Astrocyte (in vitro differentiated cells and primary cell): ENCODE results near the gene GRM7. TPM values are rescaled to one million over a fixed set of nuclear protein-coding genes. Genes with fewer than 3 reads are reported as not detected.

Experiments
- DNase-seq: peaks from one replicate; pipeline ENCODE4 v3.0.0-alpha.2; 2010; ENCODE audit warnings: low read depth
- FAIRE-seq: peaks from 2 replicates; lab custom pipeline; 2011; peaks lifted over from hg19 to GRCh38; lab: Jason Lieb, UNC
- H2AFZ ChIP-seq: 2 replicates; pipeline ENCODE4 v1.6.0; 2012; ENCODE audit warnings: low read depth, low read length, inconsistent platforms
- H3K27ac ChIP-seq: 2 replicates; pipeline ENCODE4 v1.5.1; 2011; ENCODE audit warnings: low read depth, low read length, inconsistent platforms
- H3K27me3 ChIP-seq: 2 replicates; pipeline ENCODE4 v1.6.0; 2011; ENCODE audit warnings: low read length, inconsistent platforms; ENCODE audit not compliant: insufficient read depth
- H3K36me3 ChIP-seq: 2 replicates; pipeline ENCODE4 v1.5.1; 2011; ENCODE audit warnings: low read length, inconsistent platforms; ENCODE audit not compliant: insufficient read depth
- H3K4me1 ChIP-seq: 2 replicates; pipeline ENCODE4 v1.5.1; 2011; ENCODE audit warnings: low read length, inconsistent platforms; ENCODE audit not compliant: insufficient read depth
- H3K4me2 ChIP-seq: 2 replicates; pipeline ENCODE4 v1.6.0; 2012; ENCODE audit warnings: low read length, inconsistent platforms
- H3K4me3 ChIP-seq: 2 replicates; pipeline ENCODE4 v1.5.1; 2011; ENCODE audit warnings: low read depth, mild to moderate bottlenecking, low read length, inconsistent platforms; ENCODE audit not compliant: insufficient read depth
- H3K79me2 ChIP-seq: 2 replicates; pipeline ENCODE4 v1.6.0; 2012; ENCODE audit warnings: mild to moderate bottlenecking, low read length, inconsistent platforms; ENCODE audit not compliant: insufficient read depth
- H3K9ac ChIP-seq: 2 replicates; pipeline ENCODE4 v1.6.0; 2012; ENCODE audit warnings: mild to moderate bottlenecking, low read length, inconsistent platforms
- H3K9me3 ChIP-seq: 2 replicates; pipeline ENCODE4 v1.5.1; 2012; ENCODE audit warnings: low read depth, mild to moderate bottlenecking, low read length, inconsistent platforms; ENCODE audit not compliant: insufficient read depth
- H4K20me1 ChIP-seq: 2 replicates; pipeline ENCODE4 v1.6.0; 2012; ENCODE audit warnings: low read length, inconsistent platforms; ENCODE audit not compliant: insufficient read depth
- H3K27ac Mint-ChIP-seq: one replicate; pipeline ENCODE4 v1.8.0; 2021; ENCODE audit warnings: mild to moderate bottlenecking, mixed read lengths; ENCODE audit not compliant: unreplicated experiment
- H3K27me3 Mint-ChIP-seq: one replicate; pipeline ENCODE4 v1.8.0; 2021; ENCODE audit warnings: low read depth, mixed read lengths; ENCODE audit not compliant: unreplicated experiment
- H3K36me3 Mint-ChIP-seq: one replicate; pipeline ENCODE4 v1.8.0; 2021; ENCODE audit warnings: low read depth, mixed read lengths; ENCODE audit not compliant: unreplicated experiment
- H3K4me1 Mint-ChIP-seq: one replicate; pipeline ENCODE4 v1.8.0; 2021; ENCODE audit warnings: low read depth, mixed read lengths; ENCODE audit not compliant: unreplicated experiment
- H3K4me3 Mint-ChIP-seq: one replicate; pipeline ENCODE4 v1.8.0; 2021; ENCODE audit warnings: mild to moderate bottlenecking, moderate library complexity, mixed read lengths; ENCODE audit not compliant: unreplicated experiment
- H3K9me3 Mint-ChIP-seq: one replicate; pipeline ENCODE4 v1.8.0; 2021; ENCODE audit warnings: mild to moderate bottlenecking, mixed read lengths; ENCODE audit not compliant: unreplicated experiment
- EZH2 ChIP-seq: IDR thresholded peaks from 2 replicates; pipeline ENCODE4 v1.6.1; 2012; ENCODE audit warnings: mild to moderate bottlenecking, low read length, inconsistent platforms; ENCODE audit not compliant: insufficient read depth
- total RNA-seq: library from RNA; stranded (reverse); gene quantifications from 2 replicates; pipeline ENCODE4 v1.2.1, GENCODE V29; 2021
- TF ChIP-seq, protein P1 (sequence below): IDR thresholded peaks from 2 replicates; pipeline ENCODE4 v1.5.1; 2011; ENCODE audit warnings: low read depth, mild to moderate bottlenecking, inconsistent platforms, low read length, moderate library complexity; ENCODE audit not compliant: insufficient read depth

Gene GRM7
- total RNA-seq, 1 donor from 2014 or later = not detected

DNA sequence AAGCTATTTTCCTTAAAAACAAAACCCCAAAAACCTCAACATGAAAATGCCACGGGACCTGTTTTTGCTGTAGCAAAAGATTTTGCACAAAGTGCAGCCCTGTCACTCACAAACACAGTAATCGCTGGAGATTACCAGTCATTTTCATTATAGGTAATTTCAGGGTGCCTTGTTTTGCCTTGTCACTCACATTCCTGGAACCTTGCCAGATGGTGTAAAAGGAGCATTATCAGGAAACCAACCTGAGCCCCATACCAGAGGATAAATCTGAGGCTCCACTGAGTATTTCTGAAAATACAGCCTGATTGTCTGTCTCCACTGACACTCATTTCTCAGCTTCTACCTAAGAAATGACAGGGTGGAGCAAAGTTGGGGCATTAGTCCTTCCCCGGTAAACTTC lies 849.4 kb downstream of the GRM7 start:
- Mint-ChIP-seq H3K27me3 (no peaks in the 10 kb centered on the region), H3K4me1 (peaks cover 13% of the 10 kb centered on the region), H3K36me3 (no peaks in the 10 kb centered on the region), H3K4me3 (no peak overlapping the region), H3K9me3 (no peaks in the 10 kb centered on the region), H3K27ac (no peak overlapping the region)
- Histone ChIP-seq H3K4me2 (no peak overlapping the region), H4K20me1 (no peaks in the 10 kb centered on the region), H3K9me3 (no peaks in the 10 kb centered on the region), H3K27me3 (no peaks in the 10 kb centered on the region), H2AFZ (no peak overlapping the region), H3K79me2 (no peaks in the 10 kb centered on the region), H3K4me3 (no peak overlapping the region), H3K27ac (no peak overlapping the region), H3K4me1 (peaks cover 17% of the 10 kb centered on the region), H3K36me3 (no peaks in the 10 kb centered on the region), H3K9ac (no peak overlapping the region)
- peak; percentile 15 for DNase-seq
- TF ChIP-seq, protein P1, sequence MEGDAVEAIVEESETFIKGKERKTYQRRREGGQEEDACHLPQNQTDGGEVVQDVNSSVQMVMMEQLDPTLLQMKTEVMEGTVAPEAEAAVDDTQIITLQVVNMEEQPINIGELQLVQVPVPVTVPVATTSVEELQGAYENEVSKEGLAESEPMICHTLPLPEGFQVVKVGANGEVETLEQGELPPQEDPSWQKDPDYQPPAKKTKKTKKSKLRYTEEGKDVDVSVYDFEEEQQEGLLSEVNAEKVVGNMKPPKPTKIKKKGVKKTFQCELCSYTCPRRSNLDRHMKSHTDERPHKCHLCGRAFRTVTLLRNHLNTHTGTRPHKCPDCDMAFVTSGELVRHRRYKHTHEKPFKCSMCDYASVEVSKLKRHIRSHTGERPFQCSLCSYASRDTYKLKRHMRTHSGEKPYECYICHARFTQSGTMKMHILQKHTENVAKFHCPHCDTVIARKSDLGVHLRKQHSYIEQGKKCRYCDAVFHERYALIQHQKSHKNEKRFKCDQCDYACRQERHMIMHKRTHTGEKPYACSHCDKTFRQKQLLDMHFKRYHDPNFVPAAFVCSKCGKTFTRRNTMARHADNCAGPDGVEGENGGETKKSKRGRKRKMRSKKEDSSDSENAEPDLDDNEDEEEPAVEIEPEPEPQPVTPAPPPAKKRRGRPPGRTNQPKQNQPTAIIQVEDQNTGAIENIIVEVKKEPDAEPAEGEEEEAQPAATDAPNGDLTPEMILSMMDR = no peak
- no peak for TF ChIP-seq EZH2
- FAIRE-seq = no peak

DNA sequence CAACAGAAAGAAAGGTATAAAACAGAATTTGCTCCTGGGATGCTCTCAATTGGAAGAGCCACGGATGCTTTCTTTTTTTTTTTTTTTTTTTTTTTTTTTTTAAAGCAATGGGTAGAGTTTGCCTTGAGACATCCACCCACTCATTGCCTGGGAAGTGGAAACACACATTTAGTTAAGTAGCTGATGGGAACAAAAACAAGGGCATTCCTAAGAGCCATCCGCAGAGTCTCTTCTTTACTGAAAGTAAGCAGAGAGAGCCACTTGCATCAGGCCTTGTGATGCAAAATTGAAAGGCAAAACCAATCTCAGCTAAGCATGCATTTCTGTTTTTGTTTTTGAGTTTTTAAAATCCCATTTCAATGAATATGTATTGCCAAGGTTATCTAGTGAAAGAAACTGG lies 852.8 kb downstream of the GRM7 start:
- Histone ChIP-seq H3K9me3 (no peaks in the 10 kb centered on the region), H2AFZ (no peak overlapping the region), H3K36me3 (no peaks in the 10 kb centered on the region), H4K20me1 (no peaks in the 10 kb centered on the region), H3K79me2 (no peaks in the 10 kb centered on the region), H3K4me3 (no peak overlapping the region), H3K9ac (no peak overlapping the region), H3K4me1 (peaks cover 6% of the 10 kb centered on the region), H3K4me2 (no peak overlapping the region), H3K27ac (no peak overlapping the region), H3K27me3 (no peaks in the 10 kb centered on the region)
- Mint-ChIP-seq H3K27ac (no peak overlapping the region), H3K27me3 (peaks cover 3% of the 10 kb centered on the region), H3K4me3 (no peak overlapping the region), H3K9me3 (no peaks in the 10 kb centered on the region), H3K36me3 (no peaks in the 10 kb centered on the region), H3K4me1 (peaks cover 4% of the 10 kb centered on the region)
- DNase-seq (no peak), FAIRE-seq (no peak)
- TF ChIP-seq, protein P1 = no peak

DNA sequence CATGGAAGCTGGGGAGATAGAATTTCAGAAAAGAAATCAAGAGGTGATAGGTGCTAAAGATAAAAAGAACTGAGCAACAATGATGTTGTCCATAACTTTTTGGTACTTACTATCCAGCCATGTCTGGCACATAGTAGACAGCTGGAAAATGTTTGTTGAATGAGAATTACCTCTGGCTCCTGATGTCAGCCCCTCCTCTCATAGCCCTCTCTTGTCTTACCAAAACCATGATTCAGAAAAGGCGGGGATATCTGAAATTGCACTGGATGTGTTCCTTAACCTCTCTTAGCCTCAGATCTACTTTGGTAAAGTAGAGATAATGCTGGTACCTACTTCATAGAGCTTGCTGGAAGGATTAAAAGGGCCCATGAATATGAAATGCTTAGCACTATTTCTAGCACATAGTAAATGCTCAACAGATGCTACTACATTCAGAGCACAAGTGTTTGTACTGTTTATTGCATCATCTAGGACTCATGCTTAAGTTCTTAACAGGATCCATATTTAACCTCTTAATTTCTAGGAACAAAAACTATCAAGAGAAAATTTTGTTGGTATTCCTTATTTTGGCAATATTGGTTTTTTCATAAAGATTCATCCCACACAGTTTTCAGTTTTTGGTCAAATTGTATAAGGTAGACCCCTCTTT lies 859.9 kb downstream of the GRM7 start:
- Mint-ChIP-seq H3K4me3 (no peak overlapping the region), H3K27ac (no peak overlapping the region), H3K36me3 (no peaks in the 10 kb centered on the region), H3K4me1 (no peaks in the 10 kb centered on the region), H3K9me3 (no peaks in the 10 kb centered on the region), H3K27me3 (peaks cover under 1% of the 10 kb centered on the region)
- Histone ChIP-seq H3K4me1 (no peaks in the 10 kb centered on the region), H3K9ac (no peak overlapping the region), H2AFZ (no peak overlapping the region), H3K79me2 (no peaks in the 10 kb centered on the region), H3K27ac (no peak overlapping the region), H3K36me3 (no peaks in the 10 kb centered on the region), H3K9me3 (no peaks in the 10 kb centered on the region), H3K27me3 (no peaks in the 10 kb centered on the region), H3K4me3 (no peak overlapping the region), H3K4me2 (no peak overlapping the region), H4K20me1 (no peaks in the 10 kb centered on the region)
- TF ChIP-seq, protein P1 = no peak
- no peak for TF ChIP-seq EZH2
- FAIRE-seq = no peak
- DNase-seq = no peak
